ENCODE measurements around the gene MTRFR.

The MTRFR gene

DNA sequence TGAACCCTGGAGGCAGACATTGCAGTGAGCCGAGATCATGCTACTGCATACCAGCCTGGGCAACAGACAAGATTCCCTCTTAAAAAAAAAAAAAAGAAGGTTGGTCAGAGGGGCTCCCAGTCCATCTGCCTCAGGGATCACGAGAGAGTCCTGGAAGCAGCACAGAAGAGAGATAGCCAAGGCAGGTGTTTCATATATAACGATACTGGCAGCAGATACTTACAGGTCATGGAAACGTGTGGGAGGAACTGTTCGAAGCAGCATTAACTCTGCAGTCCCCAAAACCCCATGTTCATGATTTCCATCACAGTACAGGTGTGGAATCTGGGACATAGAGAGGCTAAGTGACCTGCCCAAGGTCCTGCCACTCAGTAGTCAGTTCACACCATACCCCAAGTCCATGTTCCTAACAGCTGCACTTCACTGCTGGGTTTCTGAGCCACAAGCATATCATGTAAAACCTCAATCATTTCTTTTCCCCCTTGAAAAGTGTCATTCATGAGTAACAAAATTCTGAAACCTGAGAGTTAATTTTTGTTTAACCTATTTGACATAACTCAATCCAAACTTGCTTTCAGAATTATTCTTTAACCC is 21.7 kb downstream of the MTRFR start:
- TF ChIP-seq EZH2phosphoT487 (IDR thresholded peaks at IDR 0.05; ENCODE audit: low read length) = no peak
- TF ChIP-seq, protein P1, sequence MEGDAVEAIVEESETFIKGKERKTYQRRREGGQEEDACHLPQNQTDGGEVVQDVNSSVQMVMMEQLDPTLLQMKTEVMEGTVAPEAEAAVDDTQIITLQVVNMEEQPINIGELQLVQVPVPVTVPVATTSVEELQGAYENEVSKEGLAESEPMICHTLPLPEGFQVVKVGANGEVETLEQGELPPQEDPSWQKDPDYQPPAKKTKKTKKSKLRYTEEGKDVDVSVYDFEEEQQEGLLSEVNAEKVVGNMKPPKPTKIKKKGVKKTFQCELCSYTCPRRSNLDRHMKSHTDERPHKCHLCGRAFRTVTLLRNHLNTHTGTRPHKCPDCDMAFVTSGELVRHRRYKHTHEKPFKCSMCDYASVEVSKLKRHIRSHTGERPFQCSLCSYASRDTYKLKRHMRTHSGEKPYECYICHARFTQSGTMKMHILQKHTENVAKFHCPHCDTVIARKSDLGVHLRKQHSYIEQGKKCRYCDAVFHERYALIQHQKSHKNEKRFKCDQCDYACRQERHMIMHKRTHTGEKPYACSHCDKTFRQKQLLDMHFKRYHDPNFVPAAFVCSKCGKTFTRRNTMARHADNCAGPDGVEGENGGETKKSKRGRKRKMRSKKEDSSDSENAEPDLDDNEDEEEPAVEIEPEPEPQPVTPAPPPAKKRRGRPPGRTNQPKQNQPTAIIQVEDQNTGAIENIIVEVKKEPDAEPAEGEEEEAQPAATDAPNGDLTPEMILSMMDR (IDR thresholded peaks at IDR 0.05; ENCODE audit: low read length) = no peak
- TF ChIP-seq EZH2 (optimal IDR thresholded peaks at IDR 0.05; ENCODE audit: low read depth, low read length) = no peak
- Histone ChIP-seq H2AFZ (ENCODE audit: low read length) (no peak overlapping the region), H3K4me3 (ENCODE audit: low read length) (no peak overlapping the region), H3K9me3 (replicated peaks; ENCODE audit: insufficient read depth, low read length) (no peaks in the 10 kb centered on the region), H3K27me3 (replicated peaks; ENCODE audit: insufficient read depth, low read length) (no peaks in the 10 kb centered on the region), H3K9me2 (replicated peaks; ENCODE audit: insufficient read depth, low read length) (no peaks in the 10 kb centered on the region), H3K9ac (ENCODE audit: low read length) (no peak overlapping the region), H3K36me3 (replicated peaks; ENCODE audit: insufficient read depth, low read length) (0 out of 2 replicates have a peak, but pooled peaks cover 3% of the 10 kb centered on the region), H4K20me1 (ENCODE audit: insufficient read depth, low read length) (no peaks in the 10 kb centered on the region), H3F3A (ENCODE audit: insufficient read depth, low read length) (no peaks in the 10 kb centered on the region), H3K4me1 (ENCODE audit: low read length) (no peaks in the 10 kb centered on the region), H3K4me2 (ENCODE audit: low read depth, low read length) (no peak overlapping the region), H3K79me2 (ENCODE audit: low read length) (peaks cover 24% of the 10 kb centered on the region), H3K27ac (ENCODE audit: low read length) (no peak overlapping the region)
- DNase-seq = no peak

DNA sequence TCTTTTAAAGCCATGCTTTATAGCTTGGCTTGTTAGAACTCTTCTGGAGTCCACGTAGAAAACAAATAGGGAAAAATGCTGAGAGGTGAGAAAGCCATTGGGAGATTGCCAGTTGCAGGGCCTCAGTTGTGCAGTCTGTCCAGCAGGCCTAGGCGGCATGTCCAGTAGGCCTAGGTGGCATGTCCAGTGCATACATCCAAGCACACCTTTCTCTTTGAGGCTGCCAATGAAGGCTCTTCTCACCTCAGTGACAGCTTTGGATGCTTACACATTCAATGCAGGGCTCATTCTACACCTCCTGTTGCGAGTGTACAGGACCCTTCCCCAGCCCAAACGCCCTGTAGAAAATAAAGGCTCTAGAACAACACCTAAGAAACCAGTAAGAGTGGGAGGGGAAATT is 25.4 kb downstream of the MTRFR start:
- Histone ChIP-seq H3K4me1 (ENCODE audit: low read length) (no peaks in the 10 kb centered on the region), H3K9ac (ENCODE audit: low read length) (no peak overlapping the region)

DNA sequence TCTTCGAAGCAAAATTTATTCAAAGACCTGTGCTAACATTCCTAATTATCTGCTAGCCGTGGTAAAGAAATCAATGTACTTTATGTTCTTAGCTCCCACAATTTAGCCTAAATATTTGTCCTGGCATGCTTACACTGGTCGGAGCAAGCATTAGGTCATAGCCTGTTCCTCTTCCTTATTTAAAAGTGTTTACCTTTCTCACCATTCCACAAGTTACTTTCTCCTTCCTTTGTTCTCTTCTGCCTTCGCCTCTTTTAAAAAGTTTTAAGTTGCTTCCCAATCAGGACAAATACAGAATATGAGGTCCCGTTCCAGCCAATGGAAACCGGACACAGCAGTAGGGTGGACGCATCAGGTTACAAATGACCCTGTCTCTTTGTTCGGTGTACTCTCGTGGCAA is 26.8 kb downstream of the MTRFR start:
- Histone ChIP-seq H4K20me1 (ENCODE audit: insufficient read depth, low read length) (no peaks in the 10 kb centered on the region), H3K36me3 (replicated peaks; ENCODE audit: insufficient read depth, low read length) (no peaks in the 10 kb centered on the region), H3K4me2 (ENCODE audit: low read depth, low read length) (no peak overlapping the region), H2AFZ (ENCODE audit: low read length) (no peak overlapping the region), H3K9me3 (replicated peaks; ENCODE audit: insufficient read depth, low read length) (no peaks in the 10 kb centered on the region), H3K79me2 (ENCODE audit: low read length) (no peaks in the 10 kb centered on the region), H3K27me3 (replicated peaks; ENCODE audit: insufficient read depth, low read length) (no peaks in the 10 kb centered on the region), H3K9me2 (replicated peaks; ENCODE audit: insufficient read depth, low read length) (no peaks in the 10 kb centered on the region), H3K4me3 (ENCODE audit: low read length) (no peak overlapping the region), H3K27ac (ENCODE audit: low read length) (no peak overlapping the region), H3K9ac (ENCODE audit: low read length) (no peak overlapping the region), H3K4me1 (ENCODE audit: low read length) (no peaks in the 10 kb centered on the region), H3F3A (ENCODE audit: insufficient read depth, low read length) (no peaks in the 10 kb centered on the region)
- DNase-seq = no peak
- TF ChIP-seq, protein P1 (IDR thresholded peaks at IDR 0.05; ENCODE audit: low read length) = no peak
- no peak for TF ChIP-seq EZH2phosphoT487 (IDR thresholded peaks at IDR 0.05; ENCODE audit: low read length)
- TF ChIP-seq EZH2 (optimal IDR thresholded peaks at IDR 0.05; ENCODE audit: low read depth, low read length) = no peak

More for the DNA sequence above, 25.4 kb downstream of the MTRFR start:
- Histone ChIP-seq H2AFZ (ENCODE audit: low read length) (no peak overlapping the region), H3K4me2 (ENCODE audit: low read depth, low read length) (no peak overlapping the region), H3K9me3 (replicated peaks; ENCODE audit: insufficient read depth, low read length) (no peaks in the 10 kb centered on the region), H3F3A (ENCODE audit: insufficient read depth, low read length) (no peaks in the 10 kb centered on the region), H3K79me2 (ENCODE audit: low read length) (no peaks in the 10 kb centered on the region), H3K36me3 (replicated peaks; ENCODE audit: insufficient read depth, low read length) (0 out of 2 replicates have a peak, but pooled peaks cover 3% of the 10 kb centered on the region), H3K9me2 (replicated peaks; ENCODE audit: insufficient read depth, low read length) (no peaks in the 10 kb centered on the region), H3K4me3 (ENCODE audit: low read length) (no peak overlapping the region), H3K27me3 (replicated peaks; ENCODE audit: insufficient read depth, low read length) (no peaks in the 10 kb centered on the region), H4K20me1 (ENCODE audit: insufficient read depth, low read length) (no peaks in the 10 kb centered on the region), H3K27ac (ENCODE audit: low read length) (no peak overlapping the region)
- TF ChIP-seq, protein P1 (IDR thresholded peaks at IDR 0.05; ENCODE audit: low read length) = no peak
- no peak for TF ChIP-seq EZH2phosphoT487 (IDR thresholded peaks at IDR 0.05; ENCODE audit: low read length)
- no peak for TF ChIP-seq EZH2 (optimal IDR thresholded peaks at IDR 0.05; ENCODE audit: low read depth, low read length)
- DNase-seq = no peak
